HG03439 (cell line): ENCODE results near the gene RGS14.
"Not testable (repeated sequence)": the region's sequence is repeated elsewhere in the genome, so short reads cannot be mapped to it uniquely, and the experiment has no call there.

Experiments used
- ATAC-seq: cut with Tn5 transposase; IDR thresholded peaks from one replicate; pipeline ENCODE4 v1.9.1; 2021; ENCODE audit warnings: mild to moderate bottlenecking, moderate library complexity; ENCODE audit not compliant: unreplicated experiment

Gene RGS14

DNA sequence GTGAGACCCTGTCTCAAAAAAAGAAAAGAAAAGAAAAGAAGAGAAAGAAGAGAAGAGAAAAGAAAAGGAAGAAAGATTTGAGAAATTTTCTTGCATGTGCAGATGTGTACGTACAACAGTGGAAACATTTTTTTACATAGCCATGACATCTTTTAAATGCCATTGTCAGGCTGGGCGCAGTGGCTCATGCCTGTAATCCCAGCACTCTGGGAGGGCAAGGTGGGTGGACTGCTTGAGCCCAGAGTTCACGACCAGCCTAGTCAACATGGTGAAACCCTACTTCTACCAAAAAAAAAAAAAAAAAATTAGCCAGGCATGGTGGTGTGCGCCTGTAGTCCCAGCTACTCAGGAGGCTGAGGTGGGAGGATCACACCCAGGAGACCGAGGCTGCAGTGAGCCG is 12.8 kb upstream of the RGS14 start:
- ATAC-seq, result no peak

- no peak for ATAC-seq
These were observed 10.9 kb upstream of the RGS14 start for GRCh38 chr5:177346820-177347219.

DNA sequence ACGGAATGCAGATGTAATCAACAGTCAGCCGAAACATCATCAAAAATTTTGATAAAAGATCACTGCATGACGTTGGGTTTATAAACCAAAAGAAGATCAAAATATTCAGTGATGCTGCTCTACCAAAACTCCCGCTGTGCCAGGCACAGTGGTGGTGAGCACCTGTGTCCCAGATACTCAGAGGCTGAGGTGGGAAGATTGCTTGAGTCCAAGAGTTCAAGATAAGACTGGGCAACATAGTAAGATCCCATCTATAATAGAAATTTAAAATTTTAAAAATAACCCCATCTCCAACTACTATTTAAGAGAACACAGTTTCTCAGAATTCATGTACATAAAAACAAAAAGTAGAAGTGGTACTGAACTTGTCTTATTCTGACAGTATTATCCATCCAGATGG is 10.0 kb upstream of the RGS14 start:
- no peak for ATAC-seq

GRCh38 chr5:177349362-177349647 is 8.4 kb upstream of the RGS14 start:
- no peak for ATAC-seq

DNA sequence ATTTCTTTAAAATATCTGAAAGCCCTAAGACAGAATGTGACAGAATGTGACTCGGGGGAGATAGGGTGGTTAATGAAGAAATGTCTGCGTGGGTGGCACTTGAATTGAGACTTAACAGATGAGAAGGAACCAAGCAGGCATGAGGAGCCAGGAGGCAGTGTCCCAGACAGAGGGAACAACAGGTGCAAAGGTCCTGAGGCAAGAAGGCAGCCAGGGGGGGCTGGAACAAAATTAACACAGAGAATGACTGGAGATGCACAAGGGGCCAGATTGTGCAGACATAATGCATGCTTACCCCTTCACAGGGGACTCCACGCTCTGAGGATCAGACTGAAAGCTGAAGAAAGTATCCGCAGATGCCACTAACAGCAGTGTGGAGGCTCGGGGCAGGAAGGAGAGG is 8.0 kb upstream of the RGS14 start:
- ATAC-seq, result no peak

GRCh38 chr5:177350776-177351391 is 6.8 kb upstream of the RGS14 start:
- no peak for ATAC-seq

DNA sequence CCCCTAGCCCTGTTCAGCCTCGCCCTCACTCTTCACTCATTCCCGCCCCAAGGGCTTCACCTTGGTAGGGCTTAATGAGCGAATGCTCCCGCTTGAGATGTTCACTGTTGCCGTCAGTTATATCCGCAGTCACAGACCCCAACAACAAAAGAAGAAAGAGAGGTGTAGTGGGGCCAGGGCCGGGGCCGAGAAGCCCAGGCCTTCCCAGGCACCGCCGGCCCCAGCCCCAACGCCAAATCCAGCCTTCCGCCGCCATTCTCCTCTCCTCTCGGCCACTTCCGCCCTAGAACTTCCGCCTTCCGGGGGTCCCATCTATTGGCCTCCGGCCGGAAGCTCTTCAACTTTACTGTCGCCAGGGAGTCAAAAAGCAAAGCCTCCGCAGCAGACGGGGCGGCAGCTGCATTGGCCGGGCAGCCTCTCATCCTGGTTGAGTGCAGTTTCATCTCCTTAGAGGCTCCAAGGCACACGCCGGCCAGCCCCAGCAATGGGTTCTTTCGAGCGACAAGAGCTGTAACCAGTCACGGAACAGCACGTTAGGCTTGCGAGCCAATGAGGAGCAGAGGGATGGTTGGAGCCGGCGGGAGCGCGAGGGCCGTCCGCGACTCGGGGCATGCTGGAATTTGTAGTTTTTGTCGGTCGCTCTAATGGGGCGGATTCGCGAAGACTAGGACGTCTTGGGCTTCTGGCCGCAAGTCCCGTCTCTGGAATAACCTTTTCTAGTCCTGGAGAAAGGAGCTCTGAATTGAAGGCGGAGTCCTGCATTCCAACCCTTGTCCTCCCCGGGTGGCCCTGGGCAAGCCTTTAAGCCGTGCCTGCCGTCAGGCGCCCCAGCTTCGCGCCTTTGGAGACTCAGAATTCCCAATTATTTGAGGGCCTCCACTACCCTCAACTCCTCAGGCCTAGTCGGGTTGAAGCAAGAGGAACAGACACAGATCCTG is 6.1 kb upstream of the RGS14 start, which contains the start of gene LMAN2:
Gene LMAN2 (minus strand): TSS at position 277 of the 938 bp plus-strand sequence. CDS start 21 bp downstream, at position 256.
- peak; percentile 86 for ATAC-seq

DNA sequence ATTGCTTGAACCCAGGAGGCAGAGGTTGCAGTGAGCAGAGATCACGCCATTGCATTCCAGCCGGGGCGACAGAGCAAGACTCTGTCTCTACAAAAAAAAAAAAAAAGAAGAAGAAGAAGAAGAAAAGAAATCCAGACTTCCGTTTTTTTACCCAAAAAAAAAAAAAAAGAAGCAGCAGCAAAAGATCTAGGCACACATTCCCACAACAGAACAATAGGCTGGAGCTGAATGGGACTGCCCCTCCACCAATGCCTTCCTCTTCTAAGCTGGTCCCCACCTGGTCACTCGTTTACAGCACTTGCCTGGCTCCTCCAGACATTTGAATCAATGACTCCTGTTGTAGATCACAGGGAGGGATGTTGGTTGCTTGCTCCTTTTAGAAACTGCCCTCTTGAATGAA is 4.6 kb upstream of the RGS14 start:
- no peak for ATAC-seq

- no peak for ATAC-seq
These were observed 3.5 kb upstream of the RGS14 start for GRCh38 chr5:177354256-177354655.

- ATAC-seq, result no peak
These were observed 3.0 kb upstream of the RGS14 start for GRCh38 chr5:177354711-177355110.

GRCh38 chr5:177355162-177355867 is 2.4 kb upstream of the RGS14 start:
- ATAC-seq, result no peak

DNA sequence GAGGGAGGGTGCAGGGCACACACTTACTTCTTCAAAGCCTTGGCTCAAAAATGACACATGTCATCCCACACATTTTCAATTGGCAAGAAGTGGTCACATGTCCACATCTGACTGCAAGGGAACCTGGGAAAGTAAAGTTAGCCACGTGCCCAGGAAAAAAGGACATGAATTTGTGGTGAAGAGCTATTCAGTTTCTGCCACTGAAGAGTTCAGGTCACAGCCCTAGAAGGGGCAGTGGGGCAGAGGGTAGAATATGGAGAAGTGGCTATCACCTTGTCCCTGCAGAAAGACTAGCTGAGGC is 1.9 kb upstream of the RGS14 start:
- no peak for ATAC-seq

GRCh38 chr5:177356746-177357145 is 978 bp upstream of the RGS14 start:
- ATAC-seq, result no peak

DNA sequence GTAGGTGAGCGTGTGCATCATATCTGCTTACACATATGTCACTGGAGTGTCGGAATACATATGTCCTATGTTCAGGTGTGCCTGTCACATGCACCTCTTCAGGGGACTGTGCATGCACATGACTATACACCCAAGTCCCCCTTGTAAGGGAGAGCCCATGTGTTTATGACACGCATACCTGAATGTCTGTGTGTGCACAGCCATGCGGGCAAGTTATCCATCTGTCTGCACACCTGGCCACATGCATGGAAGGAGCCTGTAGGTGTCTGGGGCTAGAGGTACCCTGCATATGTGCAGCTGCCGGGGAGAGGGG is 622 bp upstream of the RGS14 start:
- ATAC-seq, result no peak

DNA sequence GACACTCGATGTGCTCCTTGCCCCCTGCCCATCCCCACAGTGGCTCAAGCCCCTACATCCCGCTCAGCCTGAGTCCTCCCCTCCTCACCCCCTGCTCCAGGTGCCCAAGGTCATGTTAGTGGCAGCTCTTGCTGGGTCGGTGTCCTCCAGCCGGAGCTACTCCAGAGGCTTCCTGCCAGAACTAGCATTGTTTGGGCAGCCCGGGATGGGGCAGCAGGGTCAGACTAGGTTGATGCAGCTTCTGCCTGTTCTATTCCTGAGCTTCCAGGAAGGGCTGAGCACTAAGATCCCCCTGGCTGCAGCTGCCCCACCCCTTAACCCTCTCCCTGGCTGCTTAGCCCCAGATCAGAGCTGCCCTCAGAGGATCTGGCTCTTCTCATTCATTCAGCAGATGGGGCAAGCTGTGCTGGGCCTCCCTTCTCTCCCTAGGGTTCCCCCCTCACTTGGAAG is 671 bp downstream of the RGS14 start:
- ATAC-seq, result no peak

DNA sequence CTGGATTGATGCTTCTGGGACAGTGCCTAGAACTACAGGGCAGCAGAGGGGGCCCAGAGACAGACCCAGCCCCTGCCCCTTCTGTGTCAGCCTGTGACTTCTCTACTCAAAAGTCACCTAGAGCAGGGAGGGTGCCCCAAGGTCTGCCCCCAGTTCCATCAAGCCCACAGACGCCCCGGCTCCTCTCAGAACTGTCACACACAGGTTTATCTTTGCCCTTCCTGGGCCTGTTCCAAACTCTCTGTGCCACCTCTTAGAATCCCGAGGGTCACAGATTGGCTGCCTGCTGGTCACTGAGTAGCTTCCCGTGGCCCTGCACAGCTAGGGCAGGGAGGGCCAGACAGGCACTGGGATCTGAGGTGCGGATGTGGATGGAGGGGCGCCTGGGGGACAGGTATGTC is 1.7 kb downstream of the RGS14 start:
- ATAC-seq, result no peak

DNA sequence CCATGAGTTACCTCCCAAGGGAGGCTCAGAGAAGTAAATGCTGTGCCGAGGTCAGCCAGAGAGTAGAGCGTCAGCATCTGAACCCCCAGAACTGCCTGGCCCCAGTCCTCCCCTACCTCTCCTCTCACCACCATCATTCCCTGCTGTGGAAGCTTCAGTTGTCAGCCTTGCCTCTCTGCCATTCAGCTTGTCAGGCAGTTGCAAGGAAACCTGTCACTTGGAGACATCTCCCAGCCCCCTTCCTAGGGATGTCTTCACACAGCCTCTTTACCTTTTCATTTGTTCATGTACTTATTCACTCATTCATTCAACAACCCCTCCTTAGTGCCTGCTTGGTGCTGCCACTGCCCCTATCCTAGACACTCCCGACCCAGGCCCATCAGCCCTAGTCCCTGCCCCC is 2.1 kb downstream of the RGS14 start:
- no peak for ATAC-seq

DNA sequence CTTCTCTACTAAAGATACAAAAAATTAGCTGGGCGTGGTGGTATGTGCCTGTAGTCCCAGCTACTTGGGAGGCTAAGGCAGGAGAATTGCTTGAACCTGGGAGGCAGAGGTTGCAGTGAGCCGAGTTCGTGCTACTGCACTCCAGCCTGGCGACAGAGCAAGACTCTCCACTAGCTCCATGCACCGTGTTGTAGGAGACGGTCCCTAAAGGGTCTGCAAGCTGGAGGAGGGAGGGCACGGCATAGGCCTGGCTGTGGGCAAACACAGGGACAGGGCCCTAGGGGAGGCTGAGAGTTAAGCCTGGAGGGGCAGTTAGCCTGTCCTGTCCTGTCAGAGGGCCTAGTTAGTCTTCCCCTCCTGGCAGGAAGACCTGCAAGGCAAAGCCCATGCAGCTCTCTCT is 3.0 kb downstream of the RGS14 start:
- ATAC-seq, result not testable (repeated sequence)

GRCh38 chr5:177361418-177362291 is 3.9 kb downstream of the RGS14 start:
- ATAC-seq, result no peak

DNA sequence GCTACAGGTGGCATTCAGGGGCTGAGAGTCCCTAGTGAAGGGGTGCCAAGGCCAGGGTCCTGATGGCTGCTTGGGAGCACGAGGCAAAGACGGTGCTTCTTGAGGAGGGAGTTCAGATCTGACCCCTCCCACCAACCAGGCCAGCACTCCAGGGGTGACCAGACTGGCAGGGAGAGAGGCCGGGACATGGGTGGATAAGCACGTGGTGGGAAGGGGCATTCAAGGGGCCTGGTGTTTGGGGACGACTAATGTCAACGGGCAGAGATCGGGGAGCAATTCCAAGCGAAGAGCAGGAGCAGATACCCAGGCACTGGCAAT is 4.5 kb downstream of the RGS14 start:
- no peak for ATAC-seq
